ENCODE data around the gene SRRM4.

Gene SRRM4

DNA sequence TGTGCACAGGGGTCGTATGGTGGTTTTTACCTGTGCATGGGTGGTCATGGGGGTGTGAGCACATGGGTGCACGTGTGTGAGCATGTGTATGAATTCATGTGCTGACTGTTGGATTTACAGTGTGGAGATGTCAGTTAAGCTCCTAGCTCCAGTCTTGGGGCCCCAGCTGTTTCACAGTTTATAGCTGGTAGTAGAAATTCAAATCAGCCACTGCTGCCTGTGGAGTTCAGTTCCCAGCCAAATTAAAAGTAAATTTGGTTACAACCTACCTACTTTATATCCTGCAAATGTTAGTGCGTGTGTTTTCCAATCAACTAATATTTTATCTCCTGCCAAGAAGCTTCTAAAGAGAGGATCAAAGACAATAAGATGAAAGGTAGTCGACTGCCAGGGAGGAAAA is 141.4 kb downstream of the SRRM4 start:
- no peak for DNase-seq

DNA sequence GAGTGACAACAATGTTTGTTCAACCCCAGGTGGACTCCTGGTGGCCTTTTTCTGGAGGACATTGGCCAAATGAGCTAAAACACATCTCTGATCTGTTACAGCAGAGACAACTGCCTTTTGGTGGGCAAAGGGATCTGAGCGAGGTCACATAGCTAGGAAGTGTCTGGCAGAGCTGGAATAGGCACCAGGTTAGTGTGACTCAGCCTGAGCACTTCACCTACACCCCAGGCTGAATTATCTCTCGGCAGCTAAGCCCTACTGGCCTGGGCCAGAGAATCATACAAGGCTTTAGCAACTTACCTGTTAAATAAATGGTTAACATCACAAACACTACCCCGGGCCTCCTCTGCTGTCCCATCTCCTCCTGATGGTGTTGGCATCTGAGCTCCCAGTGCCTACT is 147.2 kb downstream of the SRRM4 start:
- no peak for DNase-seq

DNA sequence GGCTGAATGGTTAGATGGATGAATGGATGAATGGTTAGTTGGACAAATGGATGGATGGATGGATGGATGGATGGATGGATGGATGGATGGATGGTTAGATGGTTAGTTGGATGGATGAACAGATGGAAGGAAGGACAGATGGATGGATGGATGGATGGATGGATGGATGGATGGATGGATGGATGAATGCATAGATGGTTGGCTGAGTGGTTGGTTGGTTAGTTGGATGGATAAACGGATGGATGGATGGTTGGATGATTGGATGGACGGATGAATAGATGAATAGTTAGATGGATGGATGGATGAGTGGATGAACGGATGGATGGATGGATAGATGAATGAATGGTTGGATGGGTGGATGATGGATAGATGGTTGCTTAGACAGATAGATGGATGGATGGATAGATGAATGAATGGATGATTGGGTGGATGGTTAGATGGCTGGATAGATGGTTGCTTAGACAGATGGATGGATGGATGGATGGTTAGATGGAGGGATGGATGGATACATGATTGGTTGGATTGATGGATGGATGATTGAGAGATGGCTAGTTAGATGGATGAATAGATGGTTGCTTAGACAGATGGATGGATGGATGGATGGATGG is 148.6 kb downstream of the SRRM4 start:
- no peak for DNase-seq

DNA sequence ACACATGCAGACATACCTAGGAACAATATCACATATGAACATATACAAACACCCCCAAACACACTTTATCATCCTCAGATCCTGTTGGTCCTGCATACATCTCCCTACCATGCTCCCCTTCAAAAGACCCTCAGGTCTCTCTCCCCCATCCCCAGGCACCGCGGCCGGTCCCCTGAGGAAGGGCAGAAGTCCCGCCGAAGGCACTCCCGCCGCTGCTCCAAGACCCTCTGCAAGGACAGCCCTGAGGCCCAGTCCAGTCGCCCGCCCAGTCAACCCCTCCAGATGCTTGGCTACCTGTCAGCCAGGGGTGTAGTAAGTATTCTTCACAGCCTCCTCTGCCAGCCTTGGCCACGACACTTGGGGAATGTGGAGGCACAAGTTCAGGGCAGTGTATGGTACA is 149.2 kb downstream of the SRRM4 start:
- no peak for DNase-seq

DNA sequence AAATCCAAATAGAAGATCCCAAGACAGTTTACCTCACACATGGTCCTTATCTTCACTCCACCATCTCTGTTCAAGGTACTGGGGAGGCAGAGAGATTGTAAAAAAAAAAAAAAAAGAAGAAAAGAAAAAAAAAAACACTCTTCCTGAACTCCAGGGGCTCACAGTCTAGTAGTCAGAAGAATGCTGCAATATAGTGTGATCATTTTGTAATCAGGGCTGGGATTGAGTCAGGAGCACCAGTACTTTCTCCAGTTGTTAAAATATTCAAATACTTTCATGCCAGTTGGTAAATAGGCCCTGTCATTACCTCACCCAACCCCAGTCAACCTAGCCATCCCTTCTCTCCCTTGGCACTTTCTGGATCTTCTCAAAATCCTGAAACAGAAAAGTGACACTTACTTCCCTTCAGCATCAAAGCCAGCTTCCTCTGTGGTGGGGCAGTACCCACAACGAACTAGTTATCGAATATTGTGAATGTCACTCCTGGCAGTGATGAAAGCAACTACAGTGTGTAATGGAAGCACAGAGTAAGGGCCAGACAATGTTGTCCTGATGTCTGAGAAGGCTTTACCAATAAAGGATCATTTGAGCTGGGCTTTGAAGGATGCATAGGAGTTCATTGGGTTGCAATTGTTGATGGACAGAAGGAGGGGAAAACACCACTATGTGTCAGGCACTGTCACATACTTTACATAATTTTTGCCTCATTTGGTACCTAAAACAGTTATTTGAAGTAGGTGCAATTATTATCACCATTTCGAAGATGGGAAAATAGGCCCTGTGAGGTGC is 153.1 kb downstream of the SRRM4 start:
- no peak for DNase-seq

- DNase-seq = no peak
Observed at GRCh38 chr12:119136811-119137410, 155.6 kb downstream of the SRRM4 start.

- no peak for DNase-seq
Observed at GRCh38 chr12:119139448-119139847, 158.1 kb downstream of the SRRM4 start.

GRCh38 chr12:119145367-119145766 is 164.0 kb downstream of the SRRM4 start:
- no peak for DNase-seq

DNA sequence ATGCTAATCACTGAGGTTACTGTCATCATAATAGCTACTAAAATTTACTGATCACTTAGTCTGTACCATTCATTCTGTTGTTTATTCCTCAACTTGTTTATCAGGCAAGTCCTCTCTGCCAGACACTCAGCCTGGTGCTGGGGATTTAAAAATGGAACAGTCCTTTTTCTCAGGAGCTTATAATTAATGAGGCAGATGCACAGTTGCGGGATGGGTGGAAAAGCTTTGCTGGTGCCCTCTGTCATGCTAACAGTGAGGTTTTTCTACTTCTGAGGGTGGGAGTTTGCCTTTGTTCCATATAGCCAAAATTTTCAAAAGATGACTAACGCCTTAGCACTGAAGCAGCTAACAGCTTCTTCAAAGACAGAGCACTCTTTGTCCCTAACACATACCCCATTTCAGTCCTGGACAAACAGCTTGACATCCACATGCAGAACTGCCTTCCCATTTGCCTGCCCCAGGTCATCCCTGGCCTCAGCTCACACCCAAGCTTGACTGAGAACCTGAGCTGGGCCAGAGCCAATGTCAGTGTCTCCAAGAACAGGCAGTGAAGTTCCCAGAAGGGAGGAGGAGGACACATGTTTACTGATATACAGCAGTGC is 166.6 kb downstream of the SRRM4 start:
- no peak for DNase-seq

GRCh38 chr12:119149270-119149669 is 167.9 kb downstream of the SRRM4 start:
- DNase-seq = no peak

GRCh38 chr12:119151445-119152026 is 170.2 kb downstream of the SRRM4 start:
- DNase-seq = no peak

DNA sequence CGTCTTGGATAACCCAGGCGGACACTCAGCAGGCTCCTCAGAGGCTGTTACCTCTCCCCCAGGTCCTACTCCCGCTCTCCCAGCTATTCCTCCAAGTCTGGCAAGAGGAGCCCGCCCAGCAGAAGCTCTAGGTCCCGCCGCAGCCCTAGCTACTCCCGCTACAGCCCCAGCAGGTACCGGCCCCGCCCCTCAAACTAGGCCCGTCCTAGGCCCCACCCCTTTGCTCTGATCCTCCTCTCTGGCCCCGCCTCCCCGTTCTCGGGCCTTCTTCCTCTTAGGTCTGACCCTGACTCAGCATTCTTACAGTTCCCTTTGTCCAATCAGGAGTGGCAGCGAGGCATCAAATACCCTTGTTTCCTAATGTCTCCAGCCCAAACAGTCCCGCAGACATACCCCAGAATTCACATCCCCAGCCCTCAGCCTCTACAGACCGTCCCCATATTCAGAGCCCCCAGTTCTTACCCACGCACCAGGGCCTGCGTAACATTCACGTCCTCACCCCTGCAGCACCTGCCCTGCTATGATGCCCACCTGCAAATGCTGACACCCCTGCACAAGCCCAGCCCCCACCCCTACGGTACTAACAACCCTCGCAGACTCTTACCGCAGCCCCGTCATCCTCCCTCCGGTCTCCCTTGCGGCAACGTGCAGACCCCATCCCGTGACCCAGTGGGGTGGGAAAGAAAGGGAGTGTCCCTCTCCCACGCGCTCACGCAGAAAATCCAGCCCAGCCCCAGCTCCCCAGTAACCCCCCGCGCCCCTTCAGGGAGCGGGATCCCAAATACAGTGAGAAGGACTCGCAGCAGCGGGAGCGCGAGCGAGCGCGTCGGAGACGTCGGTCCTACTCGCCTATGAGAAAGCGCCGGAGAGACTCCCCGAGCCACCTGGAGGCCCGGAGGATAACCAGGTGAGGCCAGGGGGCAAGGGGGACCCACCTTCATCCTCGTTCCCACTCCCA is 172.4 kb downstream of the SRRM4 start:
- peak; percentile 37 for DNase-seq

GRCh38 chr12:119154435-119154818 is 173.1 kb downstream of the SRRM4 start:
- no peak for DNase-seq

- no peak for DNase-seq
Observed at GRCh38 chr12:119156401-119157044, 175.2 kb downstream of the SRRM4 start.

DNA sequence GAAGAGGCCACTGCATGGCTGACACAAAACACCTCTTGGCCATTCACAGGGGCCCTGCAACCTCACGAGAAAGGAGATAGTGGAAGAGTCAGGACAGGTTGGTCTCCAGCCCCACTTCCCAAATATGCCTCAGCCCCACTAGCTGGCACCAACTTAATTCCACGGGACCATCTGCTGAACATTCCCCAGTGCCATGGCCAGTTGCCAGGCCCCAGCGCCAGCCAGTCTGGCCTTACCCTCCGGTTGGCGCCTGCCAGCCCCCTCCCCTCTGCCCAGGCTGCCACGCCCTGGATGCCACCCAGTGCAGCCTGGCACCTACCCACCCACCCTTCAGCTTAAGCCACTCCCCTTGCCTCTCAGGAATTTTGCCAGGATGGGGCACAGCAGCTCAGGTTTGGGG is 176.2 kb downstream of the SRRM4 start:
- no peak for DNase-seq

GRCh38 chr12:119157978-119158377 is 176.6 kb downstream of the SRRM4 start:
- DNase-seq = no peak

DNA sequence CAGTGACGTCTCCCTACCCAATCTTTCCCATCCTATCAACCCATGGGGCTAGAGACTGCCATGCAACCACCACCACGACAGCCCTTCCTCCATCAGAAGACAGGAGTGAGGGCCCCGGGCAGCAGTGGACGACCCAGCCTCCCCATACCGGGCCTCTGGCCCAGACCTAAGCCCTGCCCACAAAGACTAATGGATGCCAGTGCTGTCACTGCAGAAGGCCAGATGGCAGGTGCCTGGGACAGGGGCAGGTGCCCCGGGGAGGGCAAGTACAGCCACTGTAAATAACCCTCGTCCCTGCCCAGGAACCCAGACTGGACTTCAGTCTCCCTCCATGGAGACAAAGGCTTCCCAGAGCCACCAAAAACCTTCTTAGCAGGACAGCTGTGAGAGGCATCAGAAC is 177.1 kb downstream of the SRRM4 start:
- no peak for DNase-seq

- no peak for DNase-seq
Observed at GRCh38 chr12:119159844-119160243, 178.5 kb downstream of the SRRM4 start.

DNA sequence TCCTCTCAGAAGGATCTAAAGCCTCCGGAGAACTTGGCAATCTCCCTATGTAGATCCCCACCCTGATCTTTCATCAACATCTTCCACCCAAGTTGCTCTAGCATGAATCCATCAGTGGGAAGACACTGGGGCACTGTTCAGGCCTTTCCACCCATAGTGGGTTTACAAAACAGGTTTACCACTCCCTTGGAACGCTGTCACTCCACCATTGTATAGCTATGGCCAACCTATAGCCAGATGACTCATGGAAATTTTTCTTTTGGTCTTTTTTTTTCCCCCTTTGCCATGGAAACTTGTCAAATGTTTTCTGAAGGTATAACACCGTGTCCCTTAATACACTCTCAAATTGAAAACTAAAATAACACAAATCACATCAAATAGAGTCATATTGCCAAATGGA is 186.6 kb downstream of the SRRM4 start:
- DNase-seq = no peak

GRCh38 chr12:119168721-119169120 is 187.4 kb downstream of the SRRM4 start:
- DNase-seq = no peak

DNA sequence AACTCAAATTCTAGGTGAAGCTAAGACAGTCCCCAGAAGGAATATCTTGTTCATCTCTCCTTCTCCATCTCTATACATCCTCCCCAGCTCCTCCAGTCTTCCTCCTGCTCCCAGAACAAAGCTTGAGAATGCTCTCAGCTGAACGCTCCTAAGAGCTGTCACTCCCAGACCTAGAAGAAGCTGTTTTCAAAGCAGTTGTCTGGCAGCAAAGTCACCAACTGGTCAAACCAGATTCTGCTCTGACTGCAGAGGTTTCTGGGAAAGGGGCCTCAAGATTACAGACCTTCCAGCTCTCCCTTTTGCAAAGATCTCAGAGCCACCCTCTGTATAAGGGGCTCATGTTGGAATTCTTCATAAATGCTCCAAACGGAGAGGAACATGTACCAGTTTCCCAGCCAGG is 187.8 kb downstream of the SRRM4 start:
- DNase-seq = no peak

GRCh38 chr12:119171291-119171690 is 189.9 kb downstream of the SRRM4 start:
- no peak for DNase-seq
